Activated B cell treated with CpG ODN at 0.5 μM for 24 hours (primary cell): Measurements from ENCODE around the gene CBFA2T2. TPM values are rescaled to one million over a fixed set of nuclear protein-coding genes. Genes with fewer than 3 reads are reported as not detected.

Source experiments
- ATAC-seq: fragments of 200-7000 bp; cut with Tn5 transposase; one replicate; pipeline ENCODE4 v1.10.0; 2021; ENCODE audit warnings: low read depth, mild to moderate bottlenecking, moderate library complexity
- CTCF ChIA-PET: fragments of 350-600 bp; sonication (Branson Sonifier 250); formaldehyde crosslinking; loops from one replicate; lab custom pipeline; 2021; ENCODE audit warnings: antibody characterized with exemption; lab: Charles Lee
- POLR2A ChIA-PET: fragments of 350-600 bp; sonication (Branson Sonifier 250); formaldehyde crosslinking; loops from one replicate; lab custom pipeline; 2021; ENCODE audit warnings: antibody characterized with exemption; lab: Charles Lee
- DNase-seq: peaks from one replicate; pipeline ENCODE4 v3.0.0; 2022
- H3K27ac Mint-ChIP-seq: one replicate; pipeline ENCODE4 v1.8.0; 2020; ENCODE audit warnings: mixed read lengths
- H3K27me3 Mint-ChIP-seq: one replicate; pipeline ENCODE4 v1.8.0; 2021; ENCODE audit warnings: mixed read lengths
- H3K36me3 Mint-ChIP-seq: one replicate; pipeline ENCODE4 v1.8.0; 2021; ENCODE audit warnings: low read depth, mixed read lengths
- H3K4me1 Mint-ChIP-seq: one replicate; pipeline ENCODE4 v1.8.0; 2021; ENCODE audit warnings: mixed read lengths
- H3K4me3 Mint-ChIP-seq: one replicate; pipeline ENCODE4 v1.8.0; 2020; ENCODE audit warnings: mild to moderate bottlenecking, mixed read lengths
- H3K9me3 Mint-ChIP-seq: one replicate; pipeline ENCODE4 v1.8.0; 2020; ENCODE audit warnings: mixed read lengths
- intact Hi-C: fragments of 100-400 bp; cut with micrococcal nuclease; formaldehyde crosslinking; loops from one replicate; pipeline ENCODE4 v1.15.1; 2024
- total RNA-seq: library from RNA; stranded (reverse); gene quantifications from 2 replicates; pipeline ENCODE4 v1.2.3, GENCODE V29; 2022
- TF ChIP-seq, protein P1 (sequence below): fragments of 200-600 bp; IDR thresholded peaks from one replicate; pipeline ENCODE4 v1.8.0; 2022; ENCODE audit warnings: antibody characterized with exemption, mild to moderate bottlenecking

The CBFA2T2 gene
- total RNA-seq, 1 donor from 2014 or later: 15.8 TPM

GRCh38 chr20:33522256-33522820 is 32.4 kb downstream of the CBFA2T2 start:
- no peak for ATAC-seq
- intact Hi-C loops: no loop called here
- H3K9me3 Mint-ChIP-seq: no peaks in the 10 kb centered on the region
- POLR2A ChIA-PET: no interaction called here
- H3K4me3 Mint-ChIP-seq: no peak overlapping the region
- DNase-seq: no peak
- no peak overlapping the region for H3K27ac Mint-ChIP-seq
- CTCF ChIA-PET: interaction anchor here (1.1 kb wide), 1 partner anchor 16 kb away, joined by 3 read pairs; no protein-coding TSS in a partner anchor
- TF ChIP-seq, protein P1, sequence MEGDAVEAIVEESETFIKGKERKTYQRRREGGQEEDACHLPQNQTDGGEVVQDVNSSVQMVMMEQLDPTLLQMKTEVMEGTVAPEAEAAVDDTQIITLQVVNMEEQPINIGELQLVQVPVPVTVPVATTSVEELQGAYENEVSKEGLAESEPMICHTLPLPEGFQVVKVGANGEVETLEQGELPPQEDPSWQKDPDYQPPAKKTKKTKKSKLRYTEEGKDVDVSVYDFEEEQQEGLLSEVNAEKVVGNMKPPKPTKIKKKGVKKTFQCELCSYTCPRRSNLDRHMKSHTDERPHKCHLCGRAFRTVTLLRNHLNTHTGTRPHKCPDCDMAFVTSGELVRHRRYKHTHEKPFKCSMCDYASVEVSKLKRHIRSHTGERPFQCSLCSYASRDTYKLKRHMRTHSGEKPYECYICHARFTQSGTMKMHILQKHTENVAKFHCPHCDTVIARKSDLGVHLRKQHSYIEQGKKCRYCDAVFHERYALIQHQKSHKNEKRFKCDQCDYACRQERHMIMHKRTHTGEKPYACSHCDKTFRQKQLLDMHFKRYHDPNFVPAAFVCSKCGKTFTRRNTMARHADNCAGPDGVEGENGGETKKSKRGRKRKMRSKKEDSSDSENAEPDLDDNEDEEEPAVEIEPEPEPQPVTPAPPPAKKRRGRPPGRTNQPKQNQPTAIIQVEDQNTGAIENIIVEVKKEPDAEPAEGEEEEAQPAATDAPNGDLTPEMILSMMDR: no peak
- H3K27me3 Mint-ChIP-seq: no peaks in the 10 kb centered on the region
- peaks cover 12% of the 10 kb centered on the region for H3K36me3 Mint-ChIP-seq
- peaks cover 22% of the 10 kb centered on the region for H3K4me1 Mint-ChIP-seq

DNA sequence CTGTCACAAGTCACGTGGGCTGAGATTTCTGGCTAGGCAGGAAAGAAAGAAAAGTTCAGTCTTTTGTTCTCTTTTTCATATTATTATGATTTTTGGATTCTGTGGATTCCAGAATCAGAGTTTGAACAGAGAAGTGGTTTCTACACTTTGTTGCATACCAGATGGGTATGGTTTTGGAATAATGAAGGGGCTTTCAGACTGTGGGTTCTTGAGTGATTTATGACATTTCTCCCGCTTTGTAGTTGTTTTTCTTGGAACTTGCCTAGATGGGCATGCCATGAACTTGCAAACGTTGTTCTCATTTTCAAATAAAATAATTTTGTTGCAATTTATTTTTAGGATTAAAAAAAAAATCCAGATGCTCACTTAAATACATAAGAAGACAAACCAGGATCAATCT is 34.4 kb downstream of the CBFA2T2 start:
- TF ChIP-seq, protein P1: no peak
- no peak for DNase-seq
- ChIA-PET CTCF (no interaction called here), POLR2A (no interaction called here)
- intact Hi-C loops: no loop called here
- no peaks in the 10 kb centered on the region for H3K9me3 Mint-ChIP-seq
- no peaks in the 10 kb centered on the region for H3K27me3 Mint-ChIP-seq
- H3K4me1 Mint-ChIP-seq: peaks cover 26% of the 10 kb centered on the region
- no peak overlapping the region for H3K27ac Mint-ChIP-seq
- H3K36me3 Mint-ChIP-seq: peaks cover 18% of the 10 kb centered on the region
- no peak for ATAC-seq
- H3K4me3 Mint-ChIP-seq: no peak overlapping the region

GRCh38 chr20:33526769-33527168 is 36.9 kb downstream of the CBFA2T2 start:
- H3K27me3 Mint-ChIP-seq: no peaks in the 10 kb centered on the region
- ChIA-PET POLR2A (interaction anchor here (0.7 to 1.3 kb wide), 2 partner anchors 11 to 37 kb away, joined by 5 to 7 read pairs; partner anchors contain the start of gene CBFA2T2), CTCF (no interaction called here)
- no peaks in the 10 kb centered on the region for H3K9me3 Mint-ChIP-seq
- H3K4me1 Mint-ChIP-seq: peaks cover 18% of the 10 kb centered on the region
- H3K4me3 Mint-ChIP-seq: no peak overlapping the region
- intact Hi-C loops: no loop called here
- TF ChIP-seq, protein P1: no peak
- H3K36me3 Mint-ChIP-seq: peaks cover 18% of the 10 kb centered on the region
- H3K27ac Mint-ChIP-seq: no peak overlapping the region
- ATAC-seq: no peak
- DNase-seq: no peak

- CTCF ChIA-PET: no interaction called here
- peaks cover 6% of the 10 kb centered on the region for H3K36me3 Mint-ChIP-seq
- H3K4me1 Mint-ChIP-seq: peaks cover 22% of the 10 kb centered on the region
- H3K27ac Mint-ChIP-seq: no peak overlapping the region
- POLR2A ChIA-PET: no interaction called here
- intact Hi-C loops: no loop called here
- no peaks in the 10 kb centered on the region for H3K9me3 Mint-ChIP-seq
- H3K27me3 Mint-ChIP-seq: no peaks in the 10 kb centered on the region
- TF ChIP-seq, protein P1: no peak
- no peak overlapping the region for H3K4me3 Mint-ChIP-seq
- ATAC-seq (no peak), DNase-seq (no peak)
These were observed 41.4 kb downstream of the CBFA2T2 start for GRCh38 chr20:33531047-33531877.

DNA sequence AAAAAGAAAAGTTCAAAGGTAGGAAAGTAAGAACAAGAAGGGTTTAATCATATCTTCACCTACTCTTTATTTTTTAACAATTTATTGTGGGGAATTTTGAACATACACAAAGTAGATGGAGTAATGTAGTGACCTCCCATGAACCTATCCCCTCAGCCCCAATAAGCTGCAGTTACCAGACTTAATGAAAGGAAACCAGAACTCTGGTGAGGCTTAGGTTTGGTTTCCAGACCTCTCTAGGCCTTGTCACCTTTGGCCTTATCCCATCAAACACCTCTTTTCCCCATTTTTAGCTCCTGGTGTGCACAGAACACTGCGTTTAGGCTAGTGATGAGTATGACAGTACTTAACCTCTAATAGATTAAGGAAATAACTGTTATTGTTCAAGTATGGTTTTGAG is 42.0 kb downstream of the CBFA2T2 start:
- TF ChIP-seq, protein P1: no peak
- intact Hi-C loops: no loop called here
- ATAC-seq: no peak
- Mint-ChIP-seq H3K9me3 (no peaks in the 10 kb centered on the region), H3K27ac (no peak overlapping the region), H3K4me1 (peaks cover 22% of the 10 kb centered on the region), H3K27me3 (no peaks in the 10 kb centered on the region), H3K4me3 (no peak overlapping the region), H3K36me3 (peaks cover 6% of the 10 kb centered on the region)
- no peak for DNase-seq
- ChIA-PET POLR2A (no interaction called here), CTCF (no interaction called here)
